GM19023 (cell line): Measurements from ENCODE around the gene RPL9.
"Not testable (repeated sequence)": the region's sequence is repeated elsewhere in the genome, so short reads cannot be mapped to it uniquely, and the experiment has no call there.

ENCODE experiments used
- ATAC-seq: cut with Tn5 transposase; IDR thresholded peaks from one replicate; pipeline ENCODE4 v1.9.1; 2021; ENCODE audit warnings: mild to moderate bottlenecking, moderate library complexity; ENCODE audit not compliant: unreplicated experiment

RPL9 gene

GRCh38 chr4:39427520-39428114 lies 31.1 kb downstream of the RPL9 start:
- no peak for ATAC-seq

- ATAC-seq = no peak
Measured at GRCh38 chr4:39426728-39427127, 32.0 kb downstream of the RPL9 start.

GRCh38 chr4:39425297-39425696 lies 33.4 kb downstream of the RPL9 start:
- ATAC-seq = not testable (repeated sequence)

GRCh38 chr4:39422247-39422646 lies 36.5 kb downstream of the RPL9 start:
- ATAC-seq = no peak

- ATAC-seq = no peak
Measured at GRCh38 chr4:39415678-39416283, 42.9 kb downstream of the RPL9 start.

GRCh38 chr4:39411561-39411960 lies 47.2 kb downstream of the RPL9 start:
- not testable (repeated sequence) for ATAC-seq

- ATAC-seq = no peak
Measured at GRCh38 chr4:39410415-39410814, 48.3 kb downstream of the RPL9 start.

GRCh38 chr4:39407584-39407885 lies 51.2 kb downstream of the RPL9 start:
- no peak for ATAC-seq

- no peak for ATAC-seq
Measured at GRCh38 chr4:39406763-39407583, 51.7 kb downstream of the RPL9 start, which contains the start of gene KLB. Gene KLB (plus strand): TSS chr4:39406930. CDS start chr4:39406950, 20 bp downstream.
